RWPE2 (cell line): ENCODE results near the gene PYHIN1.

Experiments
- ATAC-seq: fragments of 200-7000 bp; cut with Tn5 transposase; 3 replicates; pipeline ENCODE4 v1.9.1; 2021; ENCODE audit warnings: low read depth
- DNase-seq: peaks from one replicate; pipeline ENCODE4 v3.0.0-alpha.2; 2020; ENCODE audit warnings: low spot score
- H3K27ac ChIP-seq: fragments of 450-650 bp; 2 replicates; pipeline ENCODE4 v1.5.1; 2017; ENCODE audit warnings: mild to moderate bottlenecking; ENCODE audit not compliant: poor library complexity, severe bottlenecking
- H3K27me3 ChIP-seq: fragments of 250-450 bp; sonication (Bioruptor Pico); 2 replicates; pipeline ENCODE4 v1.5.1; 2021; ENCODE audit warnings: mild to moderate bottlenecking, moderate library complexity; ENCODE audit not compliant: insufficient read depth, poor library complexity, severe bottlenecking
- H3K36me3 ChIP-seq: fragments of 250-450 bp; sonication (Bioruptor Pico); 2 replicates; pipeline ENCODE4 v1.5.1; 2020; ENCODE audit warnings: low read depth, mild to moderate bottlenecking, moderate library complexity
- H3K4me1 ChIP-seq: fragments of 250-450 bp; sonication (Bioruptor Pico); 2 replicates; pipeline ENCODE4 v1.5.1; 2021; ENCODE audit warnings: mild to moderate bottlenecking, moderate library complexity; ENCODE audit not compliant: insufficient read depth, poor library complexity, severe bottlenecking
- H3K4me3 ChIP-seq: fragments of 250-450 bp; sonication (Bioruptor Pico); 2 replicates; pipeline ENCODE4 v1.5.1; 2021; ENCODE audit warnings: mild to moderate bottlenecking, moderate library complexity; ENCODE audit not compliant: severe bottlenecking
- H3K9me3 ChIP-seq: fragments of 250-450 bp; sonication (Bioruptor Pico); 2 replicates; pipeline ENCODE4 v1.5.1; 2021; ENCODE audit warnings: mild to moderate bottlenecking, moderate library complexity; ENCODE audit not compliant: severe bottlenecking
- TF ChIP-seq, protein P1 (sequence below): fragments of 450-650 bp; IDR thresholded peaks from one replicate; pipeline ENCODE4 v1.5.1; 2017; ENCODE audit warnings: mild to moderate bottlenecking, moderate library complexity; ENCODE audit not compliant: poor library complexity, severe bottlenecking

Gene PYHIN1

DNA sequence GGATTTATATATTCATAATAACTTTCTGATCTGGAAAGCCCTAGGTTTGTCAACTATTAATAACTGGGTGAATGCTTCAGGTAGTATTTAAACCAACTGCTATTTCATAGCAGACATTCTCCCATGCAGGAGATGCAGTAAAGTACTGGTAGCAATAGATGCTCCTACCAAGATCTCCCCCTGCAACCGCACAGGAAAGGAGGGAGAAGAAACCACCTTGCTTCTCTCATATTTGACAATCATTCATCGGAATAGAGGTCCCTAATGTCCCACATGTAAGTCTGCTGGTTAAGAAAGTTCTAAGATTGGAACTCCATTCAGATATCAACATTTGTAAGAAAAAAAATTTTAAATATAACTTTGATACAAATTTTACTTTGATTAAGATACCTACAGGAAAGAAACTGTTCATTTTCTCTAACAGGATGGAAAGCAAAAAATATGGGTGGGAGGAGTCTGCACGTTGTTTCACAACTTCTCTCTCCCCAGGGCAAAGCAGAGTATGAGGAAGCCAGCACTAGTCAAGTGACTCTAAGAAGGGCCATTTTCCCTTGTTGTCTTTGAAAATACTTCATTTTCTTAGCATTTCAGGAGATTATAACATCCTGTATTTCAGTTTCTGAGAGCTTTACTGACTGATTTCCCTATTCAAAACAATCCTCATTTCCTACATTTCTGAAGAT is at the start of gene PYHIN1:
Gene PYHIN1 (plus strand): TSS at position 498 of the 683 bp plus-strand sequence. CDS start 5,359 bp downstream, outside the sequence.
- Histone ChIP-seq H3K27me3 (no peaks in the 10 kb centered on the region), H3K9me3 (no peaks in the 10 kb centered on the region), H3K27ac (no peak within 1 kb of the TSS), H3K36me3 (no peaks in the 10 kb centered on the region), H3K4me3 (no peak within 1 kb of the TSS), H3K4me1 (no peaks in the 10 kb centered on the region)
- ATAC-seq (no peak), DNase-seq (no peak)
- TF ChIP-seq, protein P1, sequence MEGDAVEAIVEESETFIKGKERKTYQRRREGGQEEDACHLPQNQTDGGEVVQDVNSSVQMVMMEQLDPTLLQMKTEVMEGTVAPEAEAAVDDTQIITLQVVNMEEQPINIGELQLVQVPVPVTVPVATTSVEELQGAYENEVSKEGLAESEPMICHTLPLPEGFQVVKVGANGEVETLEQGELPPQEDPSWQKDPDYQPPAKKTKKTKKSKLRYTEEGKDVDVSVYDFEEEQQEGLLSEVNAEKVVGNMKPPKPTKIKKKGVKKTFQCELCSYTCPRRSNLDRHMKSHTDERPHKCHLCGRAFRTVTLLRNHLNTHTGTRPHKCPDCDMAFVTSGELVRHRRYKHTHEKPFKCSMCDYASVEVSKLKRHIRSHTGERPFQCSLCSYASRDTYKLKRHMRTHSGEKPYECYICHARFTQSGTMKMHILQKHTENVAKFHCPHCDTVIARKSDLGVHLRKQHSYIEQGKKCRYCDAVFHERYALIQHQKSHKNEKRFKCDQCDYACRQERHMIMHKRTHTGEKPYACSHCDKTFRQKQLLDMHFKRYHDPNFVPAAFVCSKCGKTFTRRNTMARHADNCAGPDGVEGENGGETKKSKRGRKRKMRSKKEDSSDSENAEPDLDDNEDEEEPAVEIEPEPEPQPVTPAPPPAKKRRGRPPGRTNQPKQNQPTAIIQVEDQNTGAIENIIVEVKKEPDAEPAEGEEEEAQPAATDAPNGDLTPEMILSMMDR, result no peak

DNA sequence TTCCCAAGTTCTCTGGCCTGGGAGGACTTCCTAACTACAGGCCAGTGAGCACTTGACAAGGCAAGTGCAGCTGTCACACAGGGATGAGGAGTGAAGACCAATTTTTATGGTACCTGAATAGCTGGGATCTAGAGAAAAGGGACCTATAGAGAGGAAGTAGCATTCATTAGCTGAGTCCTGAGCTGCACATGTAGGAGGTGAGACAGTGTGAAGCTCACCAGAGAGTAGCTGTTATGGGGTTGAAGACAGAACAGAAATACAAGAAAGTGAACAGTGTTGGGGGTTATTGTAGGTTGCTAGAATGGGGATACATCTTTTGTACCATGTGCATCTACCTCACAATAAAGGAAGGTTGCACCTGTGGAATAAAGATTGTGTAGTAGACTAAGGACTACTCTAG is 37.7 kb upstream of the PYHIN1 start:
- DNase-seq, result no peak
- TF ChIP-seq, protein P1, result no peak
- no peaks in the 10 kb centered on the region for H3K36me3 ChIP-seq
- no peak for ATAC-seq
- no peaks in the 10 kb centered on the region for H3K27me3 ChIP-seq
- no peak overlapping the region for H3K27ac ChIP-seq
- no peak overlapping the region for H3K4me3 ChIP-seq
- no peaks in the 10 kb centered on the region for H3K9me3 ChIP-seq
- peaks cover 3% of the 10 kb centered on the region for H3K4me1 ChIP-seq

DNA sequence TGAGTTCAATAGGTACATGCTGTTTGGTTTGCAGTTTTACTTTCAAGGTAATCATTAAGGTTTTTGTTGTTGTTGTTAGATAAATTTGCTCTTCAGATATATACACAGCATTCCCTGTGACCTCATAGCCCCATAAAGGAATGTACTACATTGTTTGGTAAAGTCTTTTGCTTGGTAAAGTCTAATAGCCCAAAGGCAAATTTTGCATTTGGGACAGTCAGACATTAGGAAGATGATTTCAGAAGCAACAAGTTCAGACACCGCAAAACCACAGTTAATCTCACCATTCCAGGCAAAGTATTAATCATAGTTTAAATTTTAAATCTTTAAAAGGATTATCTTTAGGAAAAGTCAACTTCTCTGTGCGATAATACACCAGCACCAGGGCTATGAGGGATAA is 32.6 kb upstream of the PYHIN1 start:
- Histone ChIP-seq H3K4me3 (no peak overlapping the region), H3K27me3 (no peaks in the 10 kb centered on the region), H3K9me3 (no peaks in the 10 kb centered on the region), H3K27ac (no peak overlapping the region), H3K4me1 (peaks cover 4% of the 10 kb centered on the region), H3K36me3 (no peaks in the 10 kb centered on the region)
- ATAC-seq, result peak; percentile 80
- TF ChIP-seq, protein P1, result no peak
- no peak for DNase-seq

DNA sequence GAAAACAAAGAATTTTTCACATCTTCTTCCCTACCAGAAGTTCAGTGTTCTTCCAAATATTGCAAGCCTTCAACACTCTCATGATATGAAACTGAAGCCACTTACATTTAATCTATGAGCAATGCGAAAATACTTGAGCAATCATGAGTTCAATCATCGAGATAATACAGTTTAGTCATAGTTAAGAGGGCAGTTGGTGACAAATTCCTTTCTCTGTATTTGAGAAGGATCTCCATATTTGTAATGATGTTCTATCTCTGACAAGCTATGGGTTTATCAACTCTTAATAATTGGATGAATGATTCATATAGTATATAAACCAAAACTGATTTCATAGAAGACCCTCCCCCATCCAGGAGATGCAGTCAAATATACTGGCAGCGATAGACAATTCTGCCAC is 29.7 kb upstream of the PYHIN1 start:
- ATAC-seq, result no peak
- H3K27me3 ChIP-seq, result no peaks in the 10 kb centered on the region

GRCh38 chr1:158916085-158916484 is 15.3 kb upstream of the PYHIN1 start:
- DNase-seq (no peak), ATAC-seq (peak; percentile 78)
- peaks cover 8% of the 10 kb centered on the region for H3K4me1 ChIP-seq
- H3K9me3 ChIP-seq, result no peaks in the 10 kb centered on the region
- no peaks in the 10 kb centered on the region for H3K27me3 ChIP-seq
- H3K4me3 ChIP-seq, result no peak overlapping the region
- TF ChIP-seq, protein P1, result no peak
- no peaks in the 10 kb centered on the region for H3K36me3 ChIP-seq
- no peak overlapping the region for H3K27ac ChIP-seq

More for the DNA sequence above, 29.7 kb upstream of the PYHIN1 start:
- no peak for DNase-seq
- Histone ChIP-seq H3K4me1 (peaks cover 4% of the 10 kb centered on the region), H3K36me3 (no peaks in the 10 kb centered on the region), H3K9me3 (no peaks in the 10 kb centered on the region), H3K27ac (no peak overlapping the region), H3K4me3 (no peak overlapping the region)
- TF ChIP-seq, protein P1, result no peak
